HG02973 (cell line): ENCODE results near the gene TGFBR3L.
"Not testable (repeated sequence)": the region's sequence is repeated elsewhere in the genome, so short reads cannot be mapped to it uniquely, and the experiment has no call there.

Source experiments
- ATAC-seq: cut with Tn5 transposase; IDR thresholded peaks from one replicate; pipeline ENCODE4 v1.9.1; 2021; ENCODE audit warnings: moderate library complexity; ENCODE audit not compliant: unreplicated experiment

TGFBR3L gene

DNA sequence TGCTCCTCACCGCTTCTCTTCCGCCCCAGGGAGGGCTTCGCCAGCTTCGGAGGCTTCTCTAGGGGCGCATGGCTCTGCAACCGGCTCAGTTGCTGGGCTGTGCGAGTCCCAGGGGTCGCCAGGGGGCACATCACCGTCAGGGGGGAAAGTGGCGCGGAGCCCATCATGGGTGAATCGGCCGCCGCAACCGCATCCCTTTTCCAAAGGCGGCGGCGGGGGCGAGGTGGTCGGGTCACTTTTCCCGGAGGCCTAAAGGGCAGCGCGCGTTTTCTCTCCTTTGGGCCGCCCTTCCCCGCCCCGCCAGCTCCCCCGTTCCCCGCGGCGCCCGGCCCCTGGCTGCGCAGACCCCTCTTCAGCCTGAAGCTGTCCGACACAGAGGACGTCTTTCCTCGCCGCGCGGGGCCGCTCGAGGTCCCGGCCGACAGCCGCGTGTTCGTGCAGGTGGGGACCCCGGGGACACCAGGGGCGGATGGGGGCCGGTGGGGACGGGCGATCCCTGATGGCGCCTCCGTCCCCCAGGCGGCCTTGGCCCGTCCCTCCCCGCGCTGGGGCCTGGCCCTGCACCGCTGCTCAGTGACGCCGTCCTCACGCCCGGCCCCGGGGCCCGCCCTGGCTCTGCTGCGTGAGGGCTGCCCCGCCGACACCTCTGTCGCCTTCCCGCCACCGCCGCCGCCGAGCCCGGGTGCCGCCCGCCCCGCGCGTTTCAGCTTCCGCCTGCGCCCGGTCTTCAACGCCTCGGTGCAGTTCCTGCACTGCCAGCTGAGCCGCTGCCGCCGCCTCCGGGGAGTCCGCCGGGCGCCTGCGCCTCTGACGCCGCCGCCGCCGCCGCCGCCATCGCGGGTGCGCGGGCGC, 1.7 kb downstream of the TGFBR3L start:
- ATAC-seq: no peak

- ATAC-seq: no peak
These were observed 2.3 kb downstream of the TGFBR3L start for GRCh38 chr19:7916955-7917266.

GRCh38 chr19:7917267-7918061, 2.8 kb downstream of the TGFBR3L start:
- no peak for ATAC-seq

DNA sequence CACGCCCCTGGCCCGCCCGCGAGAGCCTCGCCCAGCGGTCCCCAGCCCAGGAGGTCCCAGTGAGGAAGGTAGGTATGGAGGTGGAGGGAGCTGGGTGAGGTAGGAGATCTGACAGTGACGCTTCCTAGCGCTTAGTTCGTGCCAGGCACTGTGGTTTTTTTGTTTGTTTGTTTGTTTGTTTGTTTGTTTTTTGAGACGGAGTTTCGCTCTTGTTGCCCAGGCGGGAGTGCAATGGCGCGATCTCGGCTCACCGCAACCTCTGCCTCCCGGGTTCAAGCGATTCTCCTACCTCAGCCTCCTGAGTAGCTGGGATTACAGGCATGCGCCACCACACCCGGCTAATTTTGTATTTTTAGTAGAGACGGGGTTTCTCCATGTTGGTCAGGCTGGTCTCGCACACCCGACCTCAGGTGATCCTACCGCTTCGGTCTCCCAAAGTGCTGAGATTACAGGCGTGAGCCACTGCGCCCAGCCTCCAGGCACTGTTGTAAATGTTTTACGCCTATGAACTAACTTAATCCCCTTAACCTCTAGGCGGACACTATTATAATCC, 3.5 kb downstream of the TGFBR3L start:
- ATAC-seq: not testable (repeated sequence)

DNA sequence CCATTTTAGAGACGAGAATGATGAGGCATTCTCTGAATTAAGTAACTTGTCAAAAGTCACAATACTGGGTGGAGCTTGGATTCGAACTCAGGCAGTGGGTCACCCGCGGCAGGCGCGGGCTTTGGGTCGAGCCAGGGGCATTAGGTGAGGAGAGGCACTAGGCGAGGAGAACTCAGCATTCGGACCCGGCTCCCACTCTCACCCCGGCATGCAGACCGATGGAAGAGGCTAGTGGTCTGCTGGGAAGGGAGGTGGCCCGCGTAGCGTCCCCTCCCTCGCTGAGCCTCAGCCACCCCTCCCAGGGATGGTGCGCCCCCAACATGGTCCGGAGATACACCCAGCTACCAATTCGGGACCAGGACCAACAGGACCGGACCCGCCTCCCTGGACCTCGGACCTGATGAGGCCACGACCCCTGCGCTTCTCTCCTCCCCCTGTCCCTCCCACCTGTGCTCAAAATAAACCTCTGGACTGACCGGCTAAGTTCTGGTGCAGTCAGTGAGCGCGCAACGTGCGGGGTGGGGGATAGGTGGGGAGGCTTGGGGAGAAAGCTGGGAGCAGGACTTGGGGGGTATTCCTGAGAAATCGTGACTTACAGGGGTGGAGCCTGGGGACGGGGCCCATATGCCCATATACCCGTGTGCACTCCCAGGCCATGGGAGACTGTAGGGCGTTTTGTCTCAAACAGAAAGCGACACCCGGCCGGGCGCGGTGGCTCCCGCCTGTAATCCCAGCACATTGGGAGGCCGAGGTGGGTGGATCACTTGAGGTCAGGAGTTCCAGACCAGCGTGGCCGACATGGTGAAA, 4.2 kb downstream of the TGFBR3L start:
- ATAC-seq: no peak

DNA sequence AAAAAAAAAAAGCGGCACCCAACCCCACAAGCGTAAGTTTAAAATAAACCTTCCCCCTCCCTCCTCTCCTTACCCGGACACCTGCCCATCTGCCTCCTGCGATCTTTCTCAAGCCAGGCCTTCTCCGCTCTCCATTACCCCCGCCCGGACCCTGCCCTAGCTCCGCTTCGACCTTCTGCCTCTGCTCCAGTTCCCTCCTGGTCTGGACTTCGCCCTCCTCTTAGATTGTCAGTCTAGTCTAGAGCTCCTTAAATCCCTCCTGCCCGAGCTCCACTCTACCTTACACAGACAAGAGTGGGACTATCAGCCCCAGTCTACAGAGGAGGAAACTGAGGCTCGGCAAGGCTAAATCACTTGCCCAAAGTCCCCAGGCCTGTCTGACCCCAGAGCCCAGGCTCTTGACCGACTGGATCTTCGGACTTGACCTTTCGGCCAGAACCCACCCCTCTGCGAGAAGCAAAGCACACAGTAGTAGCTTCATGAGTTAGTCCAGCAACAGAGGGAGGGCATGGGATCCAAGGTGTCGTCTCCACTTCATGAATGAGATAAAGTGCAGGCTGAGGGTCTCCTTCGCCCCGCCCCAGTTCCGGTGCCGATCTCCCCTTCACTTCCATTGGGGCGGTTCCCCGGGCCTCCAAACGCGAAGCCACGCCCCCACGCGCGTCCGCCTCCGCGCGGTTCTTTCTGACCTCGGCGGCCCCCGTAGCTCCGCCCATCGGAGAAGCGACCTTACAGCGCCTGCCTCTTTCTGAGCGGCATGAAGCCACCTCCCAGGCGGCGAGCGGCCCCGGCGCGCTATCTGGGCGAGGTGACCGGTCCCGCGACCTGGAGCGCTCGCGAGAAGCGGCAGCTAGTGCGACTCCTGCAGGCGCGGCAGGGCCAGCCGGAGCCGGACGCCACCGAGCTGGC, 5.2 kb downstream of the TGFBR3L start, which contains the start of gene SNAPC2:
TSS of gene SNAPC2 (plus strand) at position 729 of the 909 bp plus-strand sequence. CDS start at position 758, 29 bp downstream.
- peak; percentile 42 for ATAC-seq

GRCh38 chr19:7920519-7921301, 6.1 kb downstream of the TGFBR3L start:
- peak; percentile 31 for ATAC-seq

DNA sequence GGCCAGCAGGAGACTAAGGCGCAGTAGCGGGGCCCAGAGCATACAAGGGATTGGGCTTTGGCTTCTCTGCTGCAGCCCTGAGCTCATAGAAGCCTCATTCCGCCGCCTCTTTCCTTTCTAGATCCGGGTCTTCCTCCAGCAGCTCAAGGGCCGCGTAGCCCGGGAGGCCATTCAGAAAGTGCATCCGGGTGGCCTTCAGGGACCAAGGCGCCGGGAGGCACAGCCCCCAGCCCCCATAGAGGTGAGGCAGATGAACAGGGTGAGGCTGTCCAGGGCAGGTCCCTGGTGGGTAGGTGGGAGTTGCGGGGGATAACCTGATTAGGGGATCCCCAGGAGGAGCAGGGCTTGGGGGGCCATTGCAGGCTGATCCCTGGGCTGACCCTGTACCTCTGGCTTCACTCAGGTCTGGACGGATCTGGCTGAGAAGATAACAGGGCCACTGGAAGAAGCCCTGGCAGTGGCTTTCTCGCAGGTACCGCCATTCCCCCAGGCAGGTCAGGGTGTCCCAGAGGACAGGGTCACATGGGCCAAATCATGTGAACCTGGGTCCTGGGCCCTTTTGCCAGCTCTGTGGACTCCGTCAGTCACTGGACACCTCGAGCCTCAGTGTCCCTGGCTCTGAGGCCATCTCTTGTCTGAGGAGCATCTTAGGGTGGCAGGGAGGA, 6.8 kb downstream of the TGFBR3L start:
- no peak for ATAC-seq

GRCh38 chr19:7921967-7922835, 7.6 kb downstream of the TGFBR3L start:
- no peak for ATAC-seq

DNA sequence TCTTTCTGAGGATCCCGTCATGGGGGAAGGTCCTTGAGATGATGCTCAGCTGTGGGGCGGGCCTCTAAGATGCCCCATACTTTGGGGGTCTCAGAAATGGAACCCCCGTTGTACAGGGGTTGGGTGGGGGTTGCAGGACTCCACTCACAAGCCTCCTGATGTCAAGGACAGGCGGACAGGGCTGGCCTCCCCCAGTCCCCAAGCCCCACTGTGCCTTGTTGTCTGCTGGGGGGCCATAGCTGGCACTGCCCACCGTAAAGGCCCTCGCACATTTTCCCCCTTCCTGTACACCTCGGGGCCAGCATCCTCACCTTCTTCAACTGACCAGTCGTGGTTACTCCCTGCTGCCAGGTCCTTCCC, 8.2 kb downstream of the TGFBR3L start:
- no peak for ATAC-seq

GRCh38 chr19:7923295-7924191, 8.9 kb downstream of the TGFBR3L start:
- ATAC-seq: no peak

DNA sequence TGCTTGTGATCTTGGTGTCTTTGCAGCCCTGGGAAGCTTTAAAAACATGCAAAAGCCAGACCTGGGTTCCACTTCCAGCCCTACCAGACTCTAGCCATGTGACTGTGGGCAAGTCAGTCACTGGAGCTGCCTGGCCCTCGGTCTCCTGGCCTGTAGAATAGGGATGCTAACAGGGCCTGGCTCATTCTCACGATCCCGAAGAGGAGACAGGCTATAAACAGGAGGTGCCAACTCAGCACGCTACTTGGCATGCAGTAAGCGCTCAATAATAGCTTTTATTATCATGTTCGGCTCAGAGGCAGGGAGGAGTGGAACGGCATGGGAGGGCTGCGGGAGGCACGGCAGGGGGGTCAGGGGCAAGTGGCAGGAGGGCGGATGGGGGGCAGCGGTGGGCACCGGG, 9.6 kb downstream of the TGFBR3L start:
- no peak for ATAC-seq

- ATAC-seq: no peak
These were observed 10.1 kb downstream of the TGFBR3L start for GRCh38 chr19:7924651-7925170.

DNA sequence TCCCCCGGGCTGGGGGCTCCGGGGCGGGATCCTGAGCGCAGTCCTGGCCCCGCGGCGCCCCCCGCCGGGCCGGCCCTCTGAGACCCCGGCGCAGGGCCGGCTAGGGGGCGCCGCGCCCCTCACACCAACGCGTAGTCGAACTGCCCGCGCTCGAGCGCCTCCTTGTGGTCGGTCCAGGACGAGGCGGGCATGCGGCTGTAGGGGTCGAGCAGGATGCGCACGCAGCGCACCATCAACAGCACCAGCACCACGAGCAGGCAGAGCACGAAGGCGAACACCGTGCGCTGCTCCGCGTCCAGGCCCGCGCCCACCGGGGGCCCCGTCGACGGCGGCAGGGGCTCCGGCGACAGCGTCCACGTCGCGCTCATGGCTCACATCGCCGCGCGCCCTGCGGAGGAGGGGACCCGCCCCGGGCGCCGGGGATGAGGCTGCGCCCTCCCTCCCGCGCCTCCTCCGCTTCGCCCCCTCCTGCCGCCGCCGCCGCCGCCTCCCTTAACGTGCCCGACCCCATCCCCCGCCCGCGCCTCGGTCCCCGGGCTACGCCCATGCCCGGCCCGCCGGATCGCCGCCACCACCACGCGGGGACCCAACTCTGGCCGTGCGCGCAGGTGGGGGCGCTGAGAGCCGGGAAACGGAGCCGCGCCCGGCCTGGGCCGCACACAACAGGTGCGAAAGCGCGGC, 10.7 kb downstream of the TGFBR3L start:
- no peak for ATAC-seq

GRCh38 chr19:7926021-7926726, 11.5 kb downstream of the TGFBR3L start, which contains the start of gene CTXN1:
TSS of gene CTXN1 (minus strand) at chr19:7926135. CDS start at chr19:7925538, 597 bp downstream.
- no peak for ATAC-seq
